ENCODE measurements around the gene PTH1R.
A peak's percentile ranks its signal among the peaks of the same experiment; 100 is the strongest.

PTH1R gene

GRCh38 chr3:46917257-46917656 lies 39.7 kb downstream of the PTH1R start:
- no peak for DNase-seq

- no peak for DNase-seq
Measured at GRCh38 chr3:46918202-46918601, 40.7 kb downstream of the PTH1R start.

- DNase-seq, result no peak
Measured at GRCh38 chr3:46918634-46919033, 41.1 kb downstream of the PTH1R start.

GRCh38 chr3:46921041-46921440 lies 43.5 kb downstream of the PTH1R start:
- DNase-seq, result no peak

GRCh38 chr3:46921871-46922271 lies 44.4 kb downstream of the PTH1R start:
- DNase-seq, result no peak

GRCh38 chr3:46922426-46922825 lies 44.9 kb downstream of the PTH1R start:
- no peak for DNase-seq

GRCh38 chr3:46922871-46923558 lies 45.5 kb downstream of the PTH1R start:
- DNase-seq, result no peak

GRCh38 chr3:46923559-46924350 lies 46.2 kb downstream of the PTH1R start:
- peak in 1 of 2 donors; percentile 32 for DNase-seq

GRCh38 chr3:46924921-46925584 lies 47.5 kb downstream of the PTH1R start:
- DNase-seq, result no peak

- no peak for DNase-seq
Measured at GRCh38 chr3:46925585-46925934, 48.0 kb downstream of the PTH1R start.

GRCh38 chr3:46926039-46926438 lies 48.5 kb downstream of the PTH1R start:
- DNase-seq, result no peak

- no peak for DNase-seq
Measured at GRCh38 chr3:46926447-46926846, 48.9 kb downstream of the PTH1R start.

- DNase-seq, result no peak
Measured at GRCh38 chr3:46926871-46927717, 49.6 kb downstream of the PTH1R start.

GRCh38 chr3:46927718-46928073 lies 50.2 kb downstream of the PTH1R start:
- no peak for DNase-seq

- DNase-seq, result no peak
Measured at GRCh38 chr3:46928282-46928681, 50.8 kb downstream of the PTH1R start.

- no peak for DNase-seq
Measured at GRCh38 chr3:46929324-46929723, 51.8 kb downstream of the PTH1R start.

GRCh38 chr3:46930166-46930944 lies 52.8 kb downstream of the PTH1R start:
- no peak for DNase-seq

GRCh38 chr3:46930945-46931403 lies 53.5 kb downstream of the PTH1R start:
- DNase-seq, result no peak

GRCh38 chr3:46931631-46932331 lies 54.3 kb downstream of the PTH1R start:
- DNase-seq, result no peak

GRCh38 chr3:46932455-46933225 lies 55.1 kb downstream of the PTH1R start:
- no peak for DNase-seq

- DNase-seq, result no peak
Measured at GRCh38 chr3:46933261-46933660, 55.7 kb downstream of the PTH1R start.

Measured in stimulated activated CD4-positive, alpha-beta T cell treated with anti-CD3 and anti-CD28 coated beads, Interleukin-2, amount 100 ng/mL, for 48 hours (primary cell).